Stimulated activated CD4-positive, alpha-beta T cell treated with anti-CD3 and anti-CD28 coated beads, Interleukin-15, amount 100 ng/mL, for 1 hour (primary cell): ENCODE data around the gene FAM120B.
"Not testable (repeated sequence)": the region's sequence is repeated elsewhere in the genome, so short reads cannot be mapped to it uniquely, and the experiment has no call there.

ENCODE experiments used
- DNase-seq, 2 donors: peaks; one replicate each; pipeline ENCODE4 v3.0.0-alpha.2; 2020; ENCODE audit warnings: low read depth in 1 of 2, low spot score in 1 of 2

Gene FAM120B

GRCh38 chr6:170297576-170298330 is 8.8 kb upstream of the FAM120B start:
- no peak for DNase-seq

DNA sequence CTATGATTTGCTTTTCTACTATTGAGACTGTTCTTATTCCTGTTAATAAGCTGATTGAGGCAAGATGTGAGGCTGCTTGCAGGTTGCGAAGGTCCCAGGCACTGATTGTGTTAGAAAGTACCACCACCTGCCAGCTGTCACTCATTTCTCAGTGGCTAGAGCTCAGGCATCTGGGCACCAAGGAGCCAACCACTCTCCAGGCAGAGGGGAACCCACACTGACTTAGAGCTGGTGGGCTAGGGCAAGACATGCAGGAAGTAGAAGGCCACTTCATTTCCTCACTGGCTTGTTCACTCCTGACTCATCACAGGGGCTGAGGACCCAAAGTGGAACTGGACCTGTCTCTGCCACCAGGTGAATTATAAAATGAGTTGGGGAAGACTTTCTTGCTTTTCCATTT is 7.9 kb upstream of the FAM120B start:
- no peak for DNase-seq

DNA sequence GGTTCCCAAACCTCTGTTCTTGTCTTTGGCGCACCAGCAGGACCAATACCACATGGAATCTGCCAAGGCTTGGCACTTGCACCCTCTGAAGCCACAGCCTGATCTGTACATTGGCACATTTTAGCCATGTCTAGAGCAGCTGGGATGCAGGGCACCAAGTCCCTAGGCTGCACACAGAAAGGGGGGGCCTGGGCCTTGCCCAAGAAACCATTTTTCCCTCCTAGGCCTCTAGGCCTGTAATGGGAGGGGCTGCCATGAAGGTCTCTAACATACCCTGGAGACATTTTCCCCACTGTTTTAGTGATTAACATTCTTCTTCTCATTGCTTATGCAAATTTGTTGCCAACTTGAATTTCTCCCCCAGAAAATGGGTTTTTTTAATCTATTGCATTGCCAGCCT is 5.4 kb upstream of the FAM120B start:
- DNase-seq: no peak

DNA sequence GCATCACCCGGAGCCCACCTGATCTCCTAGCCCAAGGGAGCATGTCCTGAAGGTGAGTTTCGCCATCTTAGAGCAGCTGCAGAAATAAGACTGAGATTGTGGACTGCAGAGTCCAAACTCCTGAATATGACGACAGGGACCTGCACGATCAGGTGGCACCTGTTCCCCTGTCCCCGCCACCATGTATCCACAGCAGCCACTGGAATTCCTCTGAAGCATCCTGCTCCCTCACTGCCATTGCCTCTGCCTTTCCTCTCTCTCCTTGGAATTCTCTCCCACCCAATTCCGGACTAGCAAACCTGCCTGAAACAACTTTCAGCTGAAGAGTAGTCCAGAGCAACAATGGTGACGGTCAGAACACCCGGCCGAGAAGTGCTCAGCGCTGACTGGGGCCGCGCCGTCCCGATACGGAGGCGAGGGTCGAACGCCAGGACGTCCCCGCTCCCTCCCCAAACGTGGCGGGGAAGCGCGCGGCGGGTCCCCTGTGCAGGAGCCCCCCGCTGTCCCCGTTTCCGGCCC is 694 bp upstream of the FAM120B start:
- no peak for DNase-seq

DNA sequence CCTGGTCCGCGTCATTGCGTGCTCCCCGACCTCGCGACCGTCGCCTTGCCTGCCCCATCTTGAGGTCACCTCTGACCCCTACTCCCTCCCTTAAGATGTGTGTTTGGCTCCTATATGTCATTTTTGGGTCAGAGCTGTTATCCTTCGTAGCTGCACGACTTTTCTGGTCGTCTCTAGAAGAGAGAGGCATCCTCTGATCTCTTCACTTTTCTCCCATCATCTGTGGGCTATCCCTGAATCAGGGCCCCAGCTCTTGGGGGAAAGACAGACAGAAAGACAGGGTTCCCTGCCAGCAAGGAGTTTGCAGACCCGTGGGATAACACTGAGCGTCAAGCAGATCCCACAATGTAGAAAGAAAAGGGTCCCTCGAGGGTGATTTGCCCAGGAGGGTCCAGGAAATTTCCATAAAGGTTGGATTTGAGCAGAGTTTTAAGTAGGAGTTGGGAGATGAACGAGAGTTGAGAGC is 555 bp downstream of the FAM120B start:
- DNase-seq: no peak

GRCh38 chr6:170308761-170309160 is 2.2 kb downstream of the FAM120B start:
- no peak for DNase-seq

DNA sequence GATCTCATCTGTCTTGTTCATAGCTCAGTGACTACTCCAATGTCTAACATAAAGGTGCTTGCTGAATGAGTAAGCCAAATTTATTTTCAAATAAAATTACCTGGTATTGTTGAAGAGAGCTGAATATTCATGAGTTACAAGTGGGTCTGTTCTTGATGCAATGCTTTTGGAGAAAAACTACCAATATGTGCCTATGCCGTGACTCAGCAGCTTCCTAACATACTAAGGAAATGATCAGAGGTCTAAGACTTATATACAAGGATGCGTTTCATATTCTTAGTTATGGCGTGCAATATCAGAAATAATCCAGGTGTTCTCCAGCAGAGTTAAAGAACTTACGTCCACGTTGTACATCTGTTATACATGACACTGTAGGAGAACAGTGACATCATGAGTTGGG is 5.1 kb downstream of the FAM120B start:
- no peak for DNase-seq

GRCh38 chr6:170312876-170313275 is 6.3 kb downstream of the FAM120B start:
- no peak for DNase-seq

DNA sequence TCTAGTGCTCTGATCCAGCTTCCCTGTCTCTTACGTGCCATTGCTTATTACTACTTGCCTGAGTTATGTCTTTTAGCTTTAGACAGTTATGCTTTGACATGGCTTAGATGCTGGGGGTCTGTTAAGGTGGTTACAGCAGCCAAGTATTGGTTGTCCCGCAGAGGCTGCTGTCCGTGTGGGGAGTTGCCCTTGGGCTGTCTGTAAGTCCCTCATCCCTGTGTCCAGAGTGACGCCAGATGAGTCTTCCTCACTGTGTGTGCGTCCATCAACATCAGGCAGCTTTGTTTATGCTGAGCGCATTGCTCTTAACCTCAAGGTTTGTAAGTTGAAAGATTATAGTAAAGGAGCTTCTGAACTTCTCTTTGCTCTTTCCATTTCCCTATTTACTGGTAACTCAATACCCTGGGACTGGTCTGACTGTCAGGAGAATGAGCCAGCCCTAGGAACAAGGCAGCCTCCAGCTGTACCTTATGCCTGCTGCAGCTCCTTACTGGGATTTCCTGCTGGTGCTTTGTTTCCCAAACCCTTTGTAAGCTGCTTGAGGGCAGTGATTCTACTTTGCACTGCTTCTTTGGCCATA is 7.2 kb downstream of the FAM120B start:
- no peak for DNase-seq

GRCh38 chr6:170314983-170315382 is 8.4 kb downstream of the FAM120B start:
- DNase-seq: no peak

- DNase-seq: no peak
Observed at GRCh38 chr6:170316071-170316470, 9.5 kb downstream of the FAM120B start.

DNA sequence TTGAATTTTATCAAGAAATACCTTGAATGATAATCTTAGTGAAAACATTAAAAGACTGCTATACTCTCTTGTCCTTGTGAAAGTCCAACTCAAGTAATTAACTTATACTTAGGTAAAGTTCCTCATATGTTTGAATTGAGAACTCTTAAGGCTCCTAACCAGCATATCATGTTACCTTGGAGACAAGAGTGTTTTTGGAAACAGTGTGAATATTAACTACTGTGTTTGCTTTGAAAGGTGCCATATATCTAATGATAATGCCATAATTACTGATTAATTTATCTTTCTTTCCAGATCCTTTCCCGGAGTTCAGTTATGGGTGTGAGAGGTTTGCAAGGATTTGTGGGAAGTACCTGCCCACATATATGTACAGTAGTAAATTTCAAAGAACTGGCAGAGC is 10.5 kb downstream of the FAM120B start:
- no peak for DNase-seq

GRCh38 chr6:170317718-170318117 is 11.2 kb downstream of the FAM120B start:
- no peak for DNase-seq

GRCh38 chr6:170329321-170329720 is 22.8 kb downstream of the FAM120B start:
- no peak for DNase-seq

- DNase-seq: not testable (repeated sequence)
Observed at GRCh38 chr6:170335199-170335598, 28.6 kb downstream of the FAM120B start.

GRCh38 chr6:170344631-170345576 is 38.3 kb downstream of the FAM120B start:
- DNase-seq: no peak

DNA sequence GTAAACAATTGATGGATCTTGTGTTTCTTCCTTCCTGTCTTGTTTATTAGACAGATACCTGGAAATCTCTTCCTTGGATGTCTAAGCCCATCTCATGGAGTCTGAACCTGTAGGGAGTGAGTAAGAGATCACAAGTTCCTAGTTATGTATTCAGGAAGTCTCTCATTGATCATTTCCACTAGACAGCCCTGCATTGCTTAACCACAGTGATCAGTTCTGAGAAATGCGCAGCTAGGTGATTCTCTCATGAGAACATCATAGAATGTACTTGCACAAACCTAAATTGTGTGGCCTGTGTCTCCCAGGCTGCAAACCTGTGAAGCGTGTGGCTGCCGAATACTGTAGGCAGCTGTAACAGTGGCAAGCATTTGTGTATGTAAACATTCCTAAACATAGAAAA is 39.1 kb downstream of the FAM120B start:
- DNase-seq: no peak

GRCh38 chr6:170346649-170347048 is 40.1 kb downstream of the FAM120B start:
- DNase-seq: no peak

DNA sequence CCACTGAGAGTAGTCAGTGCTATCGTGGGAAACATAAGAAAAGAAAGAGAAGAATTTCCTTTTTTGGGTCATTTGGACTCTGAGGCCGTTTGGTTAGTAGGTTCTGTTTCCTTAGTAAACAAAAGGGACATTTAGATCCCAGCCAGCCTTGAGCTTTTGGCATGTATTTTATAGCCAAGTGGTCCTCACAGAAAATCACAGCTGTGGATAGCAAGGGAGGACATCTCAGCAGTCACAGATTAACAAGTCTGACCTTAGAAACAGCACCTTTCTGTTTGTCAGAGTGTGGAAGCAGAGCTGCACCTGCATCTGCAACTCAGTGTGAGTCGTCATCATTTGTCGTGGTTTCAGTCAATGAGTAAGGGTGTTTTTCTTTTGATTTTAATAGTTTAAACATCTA is 40.5 kb downstream of the FAM120B start:
- DNase-seq: no peak

- no peak for DNase-seq
Observed at GRCh38 chr6:170347975-170348374, 41.4 kb downstream of the FAM120B start.

GRCh38 chr6:170351456-170351855 is 44.9 kb downstream of the FAM120B start:
- not testable (repeated sequence) for DNase-seq

DNA sequence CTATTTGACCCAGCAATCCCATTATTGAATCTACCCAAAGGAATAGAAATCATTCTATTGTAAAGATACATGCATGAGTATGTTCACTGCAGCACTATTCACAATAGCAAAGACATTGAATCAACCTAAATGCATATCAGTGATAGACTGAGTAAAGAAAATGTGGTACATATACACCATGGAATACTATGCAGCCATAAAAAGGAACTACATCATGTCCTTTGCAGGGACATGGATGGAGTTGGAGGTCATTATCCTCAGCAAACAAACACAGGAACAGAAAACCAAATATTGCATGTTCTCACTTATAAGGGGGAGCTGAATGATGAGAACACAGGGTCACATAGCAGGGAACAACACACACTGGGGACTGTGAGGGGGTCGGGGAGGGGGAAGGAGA is 48.6 kb downstream of the FAM120B start:
- not testable (repeated sequence) for DNase-seq
